Small intestine (tissue), 7 donors: Measurements from ENCODE around the gene TGDS. TPM values are rescaled to one million over a fixed set of nuclear protein-coding genes. Genes with fewer than 3 reads are reported as not detected.
A peak's percentile ranks its signal among the peaks of the same experiment; 100 is the strongest.
"Not testable (repeated sequence)": the region's sequence is repeated elsewhere in the genome, so short reads cannot be mapped to it uniquely, and the experiment has no call there.

Source experiments
- DNase-seq, 2 donors: peaks; one replicate each; pipeline versions ENCODE4 v3.0.0 to v3.0.0-alpha.2; 2013
- FAIRE-seq: peaks from 2 replicates; lab custom pipeline; 2012; peaks lifted over from hg19 to GRCh38; lab: Jason Lieb, UNC
- H3K27ac ChIP-seq, 3 donors: one replicate each; pipeline ENCODE4 v1.5.1; 2013; ENCODE audit warnings: low read length in 2 of 3, mild to moderate bottlenecking in 2 of 3, control low read depth in 1 of 3, inconsistent platforms in 1 of 3, low read depth in 1 of 3, moderate library complexity in 1 of 3
- H3K27me3 ChIP-seq, 3 donors: one replicate each; pipeline ENCODE4 v1.6.1; 2013; ENCODE audit warnings: low read length in 3 of 3, inconsistent platforms in 1 of 3; ENCODE audit not compliant: control insufficient read depth in 3 of 3, insufficient read depth in 3 of 3
- H3K36me3 ChIP-seq, 3 donors: one replicate each; pipeline ENCODE4 v1.6.1; 2013; ENCODE audit warnings: low read length in 3 of 3, inconsistent platforms in 1 of 3, low read depth in 1 of 3, mild to moderate bottlenecking in 1 of 3, moderate library complexity in 1 of 3; ENCODE audit not compliant: control insufficient read depth in 3 of 3, insufficient read depth in 2 of 3
- H3K4me1 ChIP-seq, 3 donors: one replicate each; pipeline ENCODE4 v1.6.1; 2013; ENCODE audit warnings: low read length in 2 of 3, inconsistent platforms in 1 of 3, low read depth in 1 of 3, mild to moderate bottlenecking in 1 of 3, moderate library complexity in 1 of 3; ENCODE audit not compliant: control insufficient read depth in 3 of 3, insufficient read depth in 2 of 3
- H3K4me3 ChIP-seq, 3 donors: one replicate each; pipeline ENCODE4 v1.5.1; 2013; ENCODE audit warnings: low read length in 3 of 3, control low read depth in 1 of 3, inconsistent platforms in 1 of 3, low read depth in 1 of 3, mild to moderate bottlenecking in 1 of 3, moderate library complexity in 1 of 3
- H3K9me3 ChIP-seq, 2 donors: one replicate each; pipeline ENCODE4 v1.6.1; 2013; ENCODE audit warnings: low read depth in 1 of 2, low read length in 1 of 2; ENCODE audit not compliant: control insufficient read depth in 2 of 2, insufficient read depth in 1 of 2
- WGBS, 3 donors: extraction: QIAGEN DNeasy Blood & Tissue Kit; methylation state at CpG; one replicate each; pipeline ENCODE4 v1.1.7; 2013; 5-methylcytosine and 5-hydroxymethylcytosine counted together
- polyA plus RNA-seq, 4 donors: library from polyadenylated mRNA; stranded (reverse) in 3 of 4; unstranded in 1 of 4; fragments of 200-250 nt in 3 of 4; fragments of 120-200 nt in 1 of 4; gene quantifications; one replicate each; pipeline versions ENCODE4 v1.2.1 to v1.2.3, GENCODE V29; 2013
- donor health status: healthy with polysubstance abuse.
- donor health status: control.
- donor health status: control.
- donor health status: Bipolar disorder and iron deficiency.
- donor health status: healthy.

TGDS gene
- polyA plus RNA-seq, 4 donors, result 10.3 to 22.2 (median 12.0) TPM

- H3K4me3 ChIP-seq, result no peak overlapping the region
- no peaks in the 10 kb centered on the region for H3K27me3 ChIP-seq
- DNase-seq (peak; percentile 18 to 53), FAIRE-seq (no peak)
- no peaks in the 10 kb centered on the region for H3K36me3 ChIP-seq
- H3K9me3 ChIP-seq, result peaks cover 0 to 2% of the 10 kb centered on the region in 2 donors
- peaks cover 0 to 23% (median 0%) of the 10 kb centered on the region in 3 donors for H3K4me1 ChIP-seq
- WGBS, 3 donors, result 71 to 86% (median 78%) methylated on average over 10 of the region's 10 CpGs
- H3K27ac ChIP-seq, result peak overlapping the region in 1 of 3 donors; percentile 41
Observed at GRCh38 chr13:94546061-94546839, 49.7 kb downstream of the TGDS start.

GRCh38 chr13:94544922-94545321 is 51.0 kb downstream of the TGDS start:
- H3K9me3 ChIP-seq, result peaks cover 0 to 2% of the 10 kb centered on the region in 2 donors
- no peaks in the 10 kb centered on the region for H3K36me3 ChIP-seq
- no peak overlapping the region for H3K4me3 ChIP-seq
- FAIRE-seq, result no peak
- no peak overlapping the region for H3K27ac ChIP-seq
- DNase-seq, result no peak
- peaks cover 0 to 18% (median 0%) of the 10 kb centered on the region in 3 donors for H3K4me1 ChIP-seq
- H3K27me3 ChIP-seq, result no peaks in the 10 kb centered on the region
- WGBS, 3 donors, result 68 to 86% (median 68%) methylated on average over 4 of the region's 4 CpGs

GRCh38 chr13:94542917-94543316 is 53.0 kb downstream of the TGDS start:
- Histone ChIP-seq H3K27ac (no peak overlapping the region), H3K4me3 (no peak overlapping the region), H3K4me1 (peaks cover 0 to 9% (median 0%) of the 10 kb centered on the region in 3 donors), H3K27me3 (peaks cover 0 to 5% (median 0%) of the 10 kb centered on the region in 3 donors), H3K36me3 (no peaks in the 10 kb centered on the region), H3K9me3 (peaks cover 0 to 2% of the 10 kb centered on the region in 2 donors)
- FAIRE-seq (no peak), DNase-seq (no peak)
- WGBS, 3 donors, result 74 to 76% (median 76%) methylated on average over 6 of the region's 6 CpGs

GRCh38 chr13:94537740-94538630 is 58.0 kb downstream of the TGDS start:
- FAIRE-seq, result no peak
- Histone ChIP-seq H3K27ac (no peak overlapping the region), H3K4me3 (no peak overlapping the region), H3K4me1 (no peaks in the 10 kb centered on the region), H3K27me3 (peaks cover 0 to 5% (median 0%) of the 10 kb centered on the region in 3 donors), H3K36me3 (no peaks in the 10 kb centered on the region), H3K9me3 (no peaks in the 10 kb centered on the region)
- 84 to 91% (median 87%) methylated on average over 7 of the region's 7 CpGs for WGBS, 3 donors
- no peak for DNase-seq

- FAIRE-seq (no peak), DNase-seq (no peak)
- WGBS, 3 donors, result 50 to 65% (median 62%) methylated on average over 4 of the region's 4 CpGs
- H3K9me3 ChIP-seq, result no peaks in the 10 kb centered on the region
- no peaks in the 10 kb centered on the region for H3K4me1 ChIP-seq
- H3K4me3 ChIP-seq, result no peak overlapping the region
- no peaks in the 10 kb centered on the region for H3K36me3 ChIP-seq
- H3K27ac ChIP-seq, result no peak overlapping the region
- peaks cover 0 to 5% (median 0%) of the 10 kb centered on the region in 3 donors for H3K27me3 ChIP-seq
Observed at GRCh38 chr13:94535775-94536174, 60.2 kb downstream of the TGDS start.

- no peaks in the 10 kb centered on the region for H3K36me3 ChIP-seq
- 61 to 76% (median 65%) methylated on average over 2 of the region's 2 CpGs for WGBS, 3 donors
- H3K9me3 ChIP-seq, result no peaks in the 10 kb centered on the region
- no peak overlapping the region for H3K4me3 ChIP-seq
- no peak overlapping the region for H3K27ac ChIP-seq
- FAIRE-seq (no peak), DNase-seq (no peak)
- no peaks in the 10 kb centered on the region for H3K4me1 ChIP-seq
- H3K27me3 ChIP-seq, result peaks cover 0 to 5% (median 0%) of the 10 kb centered on the region in 3 donors
Observed at GRCh38 chr13:94535231-94535630, 60.7 kb downstream of the TGDS start.

GRCh38 chr13:94534166-94534565 is 61.8 kb downstream of the TGDS start:
- no peaks in the 10 kb centered on the region for H3K9me3 ChIP-seq
- H3K27ac ChIP-seq, result no peak overlapping the region
- no peak for DNase-seq
- WGBS, 3 donors, result 67 to 85% (median 75%) methylated on average over 1 of the region's 1 CpG
- H3K4me3 ChIP-seq, result no peak overlapping the region
- no peaks in the 10 kb centered on the region for H3K4me1 ChIP-seq
- no peaks in the 10 kb centered on the region for H3K36me3 ChIP-seq
- FAIRE-seq, result no peak
- H3K27me3 ChIP-seq, result peaks cover 0 to 5% (median 0%) of the 10 kb centered on the region in 3 donors

- WGBS, 3 donors, result 76 to 82% (median 80%) methylated on average over 2 of the region's 2 CpGs
- DNase-seq, H3K4me1 ChIP-seq, H3K4me3 ChIP-seq, H3K27ac ChIP-seq, FAIRE-seq, H3K9me3 ChIP-seq, H3K36me3 ChIP-seq, H3K27me3 ChIP-seq: not testable (repeated sequence)
Observed at GRCh38 chr13:94532278-94532677, 63.7 kb downstream of the TGDS start.
